Omental fat pad (tissue), 4 donors: ENCODE measurements around the gene RTN4. TPM values are rescaled to one million over a fixed set of nuclear protein-coding genes. Genes with fewer than 3 reads are reported as not detected.
A peak's percentile ranks its signal among the peaks of the same experiment; 100 is the strongest.

Source experiments
- ATAC-seq: fragments of 150-250 bp; one replicate; pipeline ENCODE4 v1.9.1; 2016; ENCODE audit warnings: mild to moderate bottlenecking, moderate library complexity; ENCODE audit not compliant: low FRiP score
- DNase-seq: peaks from one replicate; pipeline ENCODE4 v3.0.0-alpha.2; 2019; ENCODE audit warnings: low spot score
- CTCF ChIP-seq, 3 donors: fragments of 450-650 bp; IDR thresholded peaks; one replicate each; pipeline ENCODE4 v1.5.1; 2016 to 2017; ENCODE audit warnings: antibody characterized with exemption in 3 of 3, mild to moderate bottlenecking in 3 of 3, moderate library complexity in 2 of 3
- total RNA-seq, 4 donors: library from RNA; depleted of rRNA; stranded (reverse); fragments of >200 nt; gene quantifications; one replicate each; pipeline ENCODE4 v1.1.0, GENCODE V29; 2016

The RTN4 gene
- total RNA-seq, 4 donors from 2014 or later: 308 to 566 (median 400) TPM

- ATAC-seq: peak; percentile 35
- no peak for DNase-seq
- TF ChIP-seq CTCF (IDR thresholded peaks at IDR 0.05): no peak
These were observed 24.0 kb downstream of the RTN4 start for GRCh38 chr2:55026202-55026601.

- TF ChIP-seq CTCF (IDR thresholded peaks at IDR 0.05): no peak
- ATAC-seq (no peak), DNase-seq (no peak)
These were observed 24.6 kb downstream of the RTN4 start for GRCh38 chr2:55025627-55026026.

GRCh38 chr2:55025082-55025481 lies 25.2 kb downstream of the RTN4 start:
- ATAC-seq: no peak
- no peak for DNase-seq
- no peak for TF ChIP-seq CTCF (IDR thresholded peaks at IDR 0.05)

GRCh38 chr2:55022476-55022875 lies 27.8 kb downstream of the RTN4 start:
- no peak for ATAC-seq
- no peak for TF ChIP-seq CTCF (IDR thresholded peaks at IDR 0.05)
- no peak for DNase-seq

- no peak for TF ChIP-seq CTCF (IDR thresholded peaks at IDR 0.05)
- DNase-seq: no peak
- ATAC-seq: no peak
These were observed 30.6 kb downstream of the RTN4 start for GRCh38 chr2:55019526-55020258.

- TF ChIP-seq CTCF (IDR thresholded peaks at IDR 0.05): no peak
- DNase-seq: no peak
- no peak for ATAC-seq
These were observed 31.6 kb downstream of the RTN4 start for GRCh38 chr2:55018619-55019018.

- ATAC-seq (no peak), DNase-seq (no peak)
- TF ChIP-seq CTCF (IDR thresholded peaks at IDR 0.05): no peak
These were observed 32.4 kb downstream of the RTN4 start for GRCh38 chr2:55017880-55018279.
